ENCODE measurements around the gene RNASEH1. TPM values are rescaled to one million over a fixed set of nuclear protein-coding genes. Genes with fewer than 3 reads are reported as not detected.
A peak's percentile ranks its signal among the peaks of the same experiment; 100 is the strongest.

RNASEH1 gene
- total RNA-seq, 4 donors from 2014 or later: 21.6 to 31.0 (median 26.1) TPM

DNA sequence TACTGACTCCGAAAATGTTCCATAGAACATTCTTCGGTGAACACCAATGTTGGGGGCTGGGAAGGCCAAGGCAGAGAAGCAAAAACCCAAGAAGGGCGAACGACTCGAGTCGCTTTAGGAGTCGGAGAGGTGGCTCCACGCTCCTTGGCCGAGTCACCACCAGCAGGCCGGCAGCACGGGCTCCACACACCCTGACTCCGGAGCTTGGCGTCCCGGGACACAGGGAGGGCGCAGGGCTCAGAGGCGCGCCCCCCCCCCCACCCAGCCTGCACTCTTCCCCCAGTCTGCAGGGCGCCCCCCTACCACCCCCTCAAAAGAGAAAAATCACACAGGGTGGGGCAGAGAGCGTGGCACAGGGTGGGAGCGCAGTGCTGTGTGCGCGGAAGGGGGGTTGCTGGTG, 31.3 kb downstream of the RNASEH1 start:
- Histone ChIP-seq H3K27ac (no peak overlapping the region), H3K9me3 (no peaks in the 10 kb centered on the region), H3K4me1 (peaks cover 0 to 15% (median 5%) of the 10 kb centered on the region in 4 donors), H3K36me3 (peaks cover 0 to 16% (median 0%) of the 10 kb centered on the region in 3 donors), H3K27me3 (no peaks in the 10 kb centered on the region), H3K4me3 (no peak overlapping the region)
- WGBS, 2 donors: 85 to 88% methylated on average over 20 to 21 of the region's 22 CpGs
- TF ChIP-seq EP300 (IDR thresholded peaks at IDR 0.05) (no peak), POLR2A (IDR thresholded peaks at IDR 0.05) (no peak)
- TF ChIP-seq, protein P1, sequence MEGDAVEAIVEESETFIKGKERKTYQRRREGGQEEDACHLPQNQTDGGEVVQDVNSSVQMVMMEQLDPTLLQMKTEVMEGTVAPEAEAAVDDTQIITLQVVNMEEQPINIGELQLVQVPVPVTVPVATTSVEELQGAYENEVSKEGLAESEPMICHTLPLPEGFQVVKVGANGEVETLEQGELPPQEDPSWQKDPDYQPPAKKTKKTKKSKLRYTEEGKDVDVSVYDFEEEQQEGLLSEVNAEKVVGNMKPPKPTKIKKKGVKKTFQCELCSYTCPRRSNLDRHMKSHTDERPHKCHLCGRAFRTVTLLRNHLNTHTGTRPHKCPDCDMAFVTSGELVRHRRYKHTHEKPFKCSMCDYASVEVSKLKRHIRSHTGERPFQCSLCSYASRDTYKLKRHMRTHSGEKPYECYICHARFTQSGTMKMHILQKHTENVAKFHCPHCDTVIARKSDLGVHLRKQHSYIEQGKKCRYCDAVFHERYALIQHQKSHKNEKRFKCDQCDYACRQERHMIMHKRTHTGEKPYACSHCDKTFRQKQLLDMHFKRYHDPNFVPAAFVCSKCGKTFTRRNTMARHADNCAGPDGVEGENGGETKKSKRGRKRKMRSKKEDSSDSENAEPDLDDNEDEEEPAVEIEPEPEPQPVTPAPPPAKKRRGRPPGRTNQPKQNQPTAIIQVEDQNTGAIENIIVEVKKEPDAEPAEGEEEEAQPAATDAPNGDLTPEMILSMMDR (IDR thresholded peaks at IDR 0.05): no peak
- DNase-seq (ENCODE audit: low spot score in 2 of 2): no peak

- H3K9me3 ChIP-seq: no peaks in the 10 kb centered on the region
- no peak for DNase-seq (ENCODE audit: low spot score in 2 of 2)
- no peak overlapping the region for H3K4me3 ChIP-seq
- no peaks in the 10 kb centered on the region for H3K27me3 ChIP-seq
- no peaks in the 10 kb centered on the region for H3K36me3 ChIP-seq
- WGBS, 2 donors: 81 to 84% methylated on average over 4 of the region's 4 CpGs
- TF ChIP-seq POLR2A (IDR thresholded peaks at IDR 0.05): no peak
- TF ChIP-seq EP300 (IDR thresholded peaks at IDR 0.05): no peak
- TF ChIP-seq, protein P1 (IDR thresholded peaks at IDR 0.05): no peak
- H3K4me1 ChIP-seq: peaks cover 0 to 33% (median 14%) of the 10 kb centered on the region in 4 donors
- peak overlapping the region in 1 of 4 donors; percentile 16 for H3K27ac ChIP-seq
Observed at GRCh38 chr2:3523551-3524041, 34.5 kb downstream of the RNASEH1 start.

DNA sequence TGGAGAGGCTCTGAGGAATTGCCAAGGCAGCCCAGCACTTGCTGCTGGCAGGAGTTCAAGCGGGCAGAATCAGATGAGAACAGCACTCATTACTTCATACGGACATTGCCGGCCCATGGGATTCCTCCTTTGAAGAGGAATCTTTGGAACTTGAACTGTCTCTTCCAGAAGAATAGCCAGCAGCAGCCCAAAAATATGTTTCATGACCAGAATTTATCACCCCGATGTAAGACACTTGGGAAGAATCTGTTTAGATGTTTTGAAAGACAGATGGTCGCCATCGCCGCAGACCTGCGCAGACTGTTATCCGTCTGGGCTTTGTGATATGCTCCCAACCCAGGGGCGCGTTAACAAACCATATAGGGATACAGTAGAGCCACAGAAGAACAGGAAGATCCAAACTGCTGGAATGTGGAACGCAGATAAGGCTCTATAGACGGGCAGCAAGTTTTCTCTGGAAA, 35.1 kb downstream of the RNASEH1 start:
- H3K4me3 ChIP-seq: no peak overlapping the region
- H3K27me3 ChIP-seq: no peaks in the 10 kb centered on the region
- DNase-seq (ENCODE audit: low spot score in 2 of 2): no peak
- peak overlapping the region in 1 of 4 donors; percentile 16 for H3K27ac ChIP-seq
- no peaks in the 10 kb centered on the region for H3K9me3 ChIP-seq
- no peaks in the 10 kb centered on the region for H3K36me3 ChIP-seq
- 76 to 83% methylated on average over 13 of the region's 13 CpGs for WGBS, 2 donors
- no peak for TF ChIP-seq POLR2A (IDR thresholded peaks at IDR 0.05)
- TF ChIP-seq, protein P1 (IDR thresholded peaks at IDR 0.05): no peak
- TF ChIP-seq EP300 (IDR thresholded peaks at IDR 0.05): no peak
- peaks cover 0 to 36% (median 16%) of the 10 kb centered on the region in 4 donors for H3K4me1 ChIP-seq

GRCh38 chr2:3520591-3520990, 37.5 kb downstream of the RNASEH1 start:
- TF ChIP-seq POLR2A (IDR thresholded peaks at IDR 0.05): no peak
- TF ChIP-seq, protein P1 (IDR thresholded peaks at IDR 0.05): no peak
- TF ChIP-seq EP300 (IDR thresholded peaks at IDR 0.05): no peak
- Histone ChIP-seq H3K4me1 (peaks cover 0 to 51% (median 21%) of the 10 kb centered on the region in 4 donors), H3K36me3 (peaks cover 0 to 17% (median 0%) of the 10 kb centered on the region in 3 donors), H3K27me3 (no peaks in the 10 kb centered on the region), H3K4me3 (no peak overlapping the region), H3K9me3 (no peaks in the 10 kb centered on the region), H3K27ac (no peak overlapping the region)
- no peak for DNase-seq (ENCODE audit: low spot score in 2 of 2)
- WGBS, 2 donors: 91 to 92% methylated on average over 6 of the region's 6 CpGs

DNA sequence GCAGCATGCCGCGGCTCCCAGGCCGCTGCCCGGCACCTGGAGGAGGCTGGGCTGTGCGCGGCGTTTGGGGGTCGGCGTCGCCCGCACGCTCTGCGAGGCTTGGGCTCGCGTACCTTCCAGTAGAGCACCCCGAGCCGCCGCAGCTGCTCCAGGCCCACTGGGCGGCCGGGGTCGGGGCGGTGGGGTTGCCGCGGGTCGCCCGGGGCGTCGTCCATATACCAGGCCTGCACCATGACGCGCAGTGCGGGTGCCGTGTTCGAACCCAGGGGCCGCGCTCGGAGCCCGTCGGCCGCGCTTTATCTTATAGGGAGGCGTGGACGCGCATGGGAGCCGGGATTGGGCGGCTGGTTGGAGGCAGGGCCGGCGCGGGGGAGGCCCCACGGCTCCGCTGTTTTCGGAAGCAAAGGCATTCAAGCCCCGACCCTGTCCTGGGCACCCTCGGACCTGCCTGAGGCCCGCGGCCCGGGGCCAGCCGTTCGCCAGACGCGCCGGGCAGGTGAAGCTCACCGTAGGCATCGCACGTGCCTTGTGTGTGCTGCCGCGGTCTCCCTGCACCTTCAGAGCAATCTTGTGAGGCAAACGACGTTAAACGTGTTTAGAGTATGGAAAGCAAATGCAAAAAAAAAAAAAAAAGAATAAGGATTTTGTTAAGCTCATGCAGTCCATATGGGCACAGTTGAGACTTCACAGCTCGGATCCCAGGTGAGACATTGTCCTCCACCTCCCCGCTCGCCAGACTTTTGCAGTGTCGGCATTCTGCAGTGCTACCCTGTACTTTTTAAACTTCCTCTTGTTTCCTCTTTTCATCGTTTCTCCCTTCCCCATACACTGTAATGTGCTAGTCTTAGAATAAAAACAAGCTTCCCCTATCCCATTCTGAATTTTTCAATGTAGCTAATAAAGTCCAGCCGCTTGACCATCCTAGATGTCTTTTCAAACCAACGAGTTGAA, 38.6 kb downstream of the RNASEH1 start, which contains the start of gene ADI1:
Gene ADI1 (minus strand): TSS at position 277 of the 951 bp plus-strand sequence. CDS start 44 bp downstream, at position 233.
- Histone ChIP-seq H3K4me1 (peaks cover 0 to 45% (median 17%) of the 10 kb centered on the region in 4 donors), H3K27ac (peak within 1 kb of the TSS; percentile 97 to 99 (median 98)), H3K4me3 (peak within 1 kb of the TSS; percentile 59 to 94 (median 88)), H3K27me3 (no peaks in the 10 kb centered on the region), H3K9me3 (no peaks in the 10 kb centered on the region), H3K36me3 (peaks cover 0 to 17% (median 0%) of the 10 kb centered on the region in 3 donors)
- peak; percentile 68 to 78 for DNase-seq (ENCODE audit: low spot score in 2 of 2)
- 2% methylated on average over 57 to 67 of the region's 76 CpGs for WGBS, 2 donors
- TF ChIP-seq, protein P1 (IDR thresholded peaks at IDR 0.05): peak in 1 of 5 experiments; percentile 5
- TF ChIP-seq EP300 (IDR thresholded peaks at IDR 0.05) (peak; percentile 6 to 75), POLR2A (IDR thresholded peaks at IDR 0.05) (peak; percentile 52 to 81)
